Heart right ventricle (tissue), 16 donors: ENCODE measurements around the gene ZNF710. TPM values are rescaled to one million over a fixed set of nuclear protein-coding genes. Genes with fewer than 3 reads are reported as not detected.

Experiments used
- ATAC-seq, 8 donors: fragments of 200-7000 bp; cut with Tn5 transposase; one replicate each; pipeline ENCODE4 v1.9.1; 2020; ENCODE audit warnings: mild to moderate bottlenecking in 8 of 8, moderate library complexity in 8 of 8, moderate number of reproducible peaks in 1 of 8
- DNase-seq, 2 donors: peaks; one replicate each; pipeline ENCODE4 v3.0.0-alpha.2; 2020
- H3K27ac ChIP-seq, 10 donors: fragments of 200-600 bp; sonication (generic) in 2 of 10; one replicate each; pipeline versions ENCODE4 v1.5.0 to v1.8.0; 2020 to 2022; ENCODE audit warnings: mild to moderate bottlenecking in 3 of 10
- H3K27me3 ChIP-seq, 7 donors: fragments of 200-600 bp; one replicate each; pipeline ENCODE4 v1.8.0; 2021 to 2022; ENCODE audit warnings: mild to moderate bottlenecking in 2 of 7
- H3K36me3 ChIP-seq, 9 donors: fragments of 200-600 bp; sonication (generic) in 1 of 9; one replicate each; pipeline versions ENCODE4 v1.5.0 to v1.8.0; 2020 to 2022; ENCODE audit warnings: mild to moderate bottlenecking in 2 of 9
- H3K4me1 ChIP-seq, 9 donors: fragments of 200-600 bp; sonication (generic) in 1 of 9; one replicate each; pipeline versions ENCODE4 v1.5.0 to v1.8.0; 2020 to 2022; ENCODE audit warnings: mild to moderate bottlenecking in 4 of 9
- H3K4me3 ChIP-seq, 10 donors: fragments of 200-600 bp; sonication (generic) in 2 of 10; one replicate each; pipeline versions ENCODE4 v1.5.0 to v1.8.0; 2020 to 2022; ENCODE audit warnings: mild to moderate bottlenecking in 7 of 10, moderate library complexity in 2 of 10
- H3K9me3 ChIP-seq, 11 donors: fragments of 200-600 bp in 10 of 11; sonication (generic) in 2 of 11; one replicate each; pipeline versions ENCODE4 v1.5.0 to v1.8.0; 2013 to 2022; ENCODE audit warnings: mild to moderate bottlenecking in 2 of 11, control low read depth in 1 of 11, moderate library complexity in 1 of 11
- CTCF ChIP-seq, 9 donors: fragments of 200-600 bp; sonication (generic) in 2 of 9; IDR thresholded peaks; one replicate each; pipeline versions ENCODE4 v1.5.0 to v1.8.0; 2021 to 2022; ENCODE audit warnings: antibody characterized with exemption in 9 of 9, mild to moderate bottlenecking in 5 of 9, moderate library complexity in 1 of 9
- WGBS, 2 donors: extraction: QIAGEN DNeasy Blood & Tissue Kit; methylation state at CpG; one replicate each; pipeline ENCODE4 v1.1.7; 2013; ENCODE audit warnings: inconsistent platforms in 1 of 2; 5-methylcytosine and 5-hydroxymethylcytosine counted together
- intact Hi-C, 10 donors: fragments of 100-400 bp; cut with DNase I; formaldehyde crosslinking; loops; one replicate each; pipeline versions ENCODE4 v1.11.1 to v1.14.2; 2022
- polyA plus RNA-seq, 2 donors: library from polyadenylated mRNA; stranded (reverse); fragments of 200-250 nt; gene quantifications; one replicate each; pipeline ENCODE4 v1.2.3, GENCODE V29; 2013
- total RNA-seq, 10 donors: library from RNA; stranded (reverse); fragmentation: NEBNext Ultra II Directional in 3 of 10; extraction: Animal tissue kit (Norgen Biotek cat#: 25700) in 3 of 10; gene quantifications; one replicate each; pipeline versions ENCODE4 v1.2.1 to v1.2.4, GENCODE V29; 2021 to 2023
- donor health status: Arrhythmogenic right ventricular cardiomyopathy.
- donor health status: ischemic (EF 13 %, LVEDD 7.1; RV severe dilation, severe dysfunction).
- donor health status: healthy with polysubstance abuse.
- donor health status: DM: no; HTN: yes; CAD: no.
- donor health status: DM: no; HTN: no; CAD: no.
- donor health status: ischemic (EF 25% LVEDD 6.9; RV normal size, moderate dysfunction).
- donor health status: ischemic (EF 25% LVEDD 5.7; RV mildly dilated, moderate dysfunction).
- donor health status: healthy.
- donor health status: DM: yes; HTN: yes; CAD: no.
- donor health status: Ischemic cardiomyopathy.
- donor health status: ischemic (EF 35%, LVEDD 5.7; RV mildly dilated, moderate dysfunction).
- donor health status: nonischemic (EF 11% LVEDD 7.7; RV severe dilation, severe dysfunction).
- donor health status: DM: yes; HTN: yes; CAD: no.
- donor health status: PGD.
- donor health status: ischemic (EF 29% LVEDD 5.4; RV normal size, mild dysfunction).
- donor health status: nonischemic (EF 23%, LVEDD 6.1; RV moderate dilation, normal function).

Gene ZNF710
- total and polyA plus RNA-seq, 12 donors: 2.8 to 19.8 (median 3.9) TPM

- 72 to 74% methylated on average over 17 of the region's 17 CpGs for WGBS, 2 donors
- no peak for TF ChIP-seq CTCF (IDR thresholded peaks at IDR 0.05)
- Histone ChIP-seq H3K4me1 (peaks cover 3 to 35% (median 22%) of the 10 kb centered on the region in 9 donors), H3K9me3 (no peaks in the 10 kb centered on the region), H3K27ac (peak overlapping the region in 1 of 10 donors; percentile 21), H3K27me3 (no peaks in the 10 kb centered on the region), H3K4me3 (no peak overlapping the region), H3K36me3 (peaks cover 0 to 59% (median 29%) of the 10 kb centered on the region in 9 donors)
- peak in 2 of 8 donors; percentile 8 to 27 for ATAC-seq
- intact Hi-C loops: loop anchor here in 1 of 10 donors (10.0 kb wide), 1 partner anchor 133 kb away; no protein-coding TSS in a partner anchor
- no peak for DNase-seq
Observed at GRCh38 chr15:90091156-90091931, 90.2 kb downstream of the ZNF710 start.

- intact Hi-C loops: loop anchor here in 1 of 10 donors (10.0 kb wide), 1 partner anchor 129 kb away; no protein-coding TSS in a partner anchor
- 41 to 56% methylated on average over 3 of the region's 3 CpGs for WGBS, 2 donors
- Histone ChIP-seq H3K4me3 (no peak overlapping the region), H3K27me3 (no peaks in the 10 kb centered on the region), H3K27ac (peak overlapping the region in 9 of 10 donors; percentile 8 to 97 (median 44)), H3K36me3 (peaks cover 0 to 19% (median 0%) of the 10 kb centered on the region in 9 donors), H3K4me1 (peaks cover 8 to 77% (median 59%) of the 10 kb centered on the region in 9 donors), H3K9me3 (no peaks in the 10 kb centered on the region)
- no peak for TF ChIP-seq CTCF (IDR thresholded peaks at IDR 0.05)
- ATAC-seq (peak in 1 of 8 donors; percentile 14), DNase-seq (no peak)
Observed at GRCh38 chr15:90095521-90095959, 94.4 kb downstream of the ZNF710 start.

GRCh38 chr15:90097475-90097874 lies 96.4 kb downstream of the ZNF710 start:
- H3K4me3 ChIP-seq: peak overlapping the region in 3 of 10 donors; percentile 8 to 18 (median 13)
- H3K4me1 ChIP-seq: peaks cover 5 to 85% (median 70%) of the 10 kb centered on the region in 9 donors
- peak overlapping the region in 9 of 10 donors; percentile 28 to 99 (median 76) for H3K27ac ChIP-seq
- TF ChIP-seq CTCF (IDR thresholded peaks at IDR 0.05): no peak
- 44 to 55% methylated on average over 4 of the region's 4 CpGs for WGBS, 2 donors
- no peaks in the 10 kb centered on the region for H3K9me3 ChIP-seq
- H3K27me3 ChIP-seq: no peaks in the 10 kb centered on the region
- H3K36me3 ChIP-seq: peaks cover 0 to 5% (median 0%) of the 10 kb centered on the region in 9 donors
- intact Hi-C loops: loop anchor here in 1 of 10 donors (10.0 kb wide), 1 partner anchor 127 kb away; no protein-coding TSS in a partner anchor
- ATAC-seq: no peak
- no peak for DNase-seq

- intact Hi-C loops: loop anchor here in 1 of 10 donors (10.0 kb wide), 1 partner anchor 126 kb away; no protein-coding TSS in a partner anchor
- DNase-seq: no peak
- peak overlapping the region in 1 of 10 donors; percentile 85 for H3K4me3 ChIP-seq
- WGBS, 2 donors: 83 to 84% methylated on average over 10 of the region's 10 CpGs
- no peak for ATAC-seq
- no peak for TF ChIP-seq CTCF (IDR thresholded peaks at IDR 0.05)
- peaks cover 5 to 88% (median 77%) of the 10 kb centered on the region in 9 donors for H3K4me1 ChIP-seq
- H3K36me3 ChIP-seq: peaks cover 0 to 5% (median 0%) of the 10 kb centered on the region in 9 donors
- H3K9me3 ChIP-seq: no peaks in the 10 kb centered on the region
- no peaks in the 10 kb centered on the region for H3K27me3 ChIP-seq
- peak overlapping the region in 9 of 10 donors; percentile 36 to 100 (median 99) for H3K27ac ChIP-seq
Observed at GRCh38 chr15:90099072-90099867, 98.1 kb downstream of the ZNF710 start.
